Calu3 (cell line): ENCODE results near the gene HOXA7. TPM values are rescaled to one million over a fixed set of nuclear protein-coding genes. Genes with fewer than 3 reads are reported as not detected.

Experiments used
- BruUV-seq: library from RNA; stranded (reverse); fragments of 400-500 nt; replicated peaks from 2 replicates; lab custom pipeline; 2021; lab: Mats Ljungman, UMichigan
- CTCF ChIA-PET: fragments of 300-600 bp; sonication (Branson Sonifier 250); formaldehyde crosslinking; loops from one replicate; lab custom pipeline; 2022; ENCODE audit warnings: antibody characterized with exemption; lab: Charles Lee
- DNase-seq: peaks from one replicate; pipeline ENCODE4 v3.0.0; 2022
- H3K27ac Mint-ChIP-seq: one replicate; pipeline ENCODE4 v1.8.0; 2022; ENCODE audit warnings: mixed read lengths; ENCODE audit not compliant: unreplicated experiment
- H3K27me3 Mint-ChIP-seq: one replicate; pipeline ENCODE4 v1.8.0; 2022; ENCODE audit warnings: mixed read lengths; ENCODE audit not compliant: unreplicated experiment
- H3K36me3 Mint-ChIP-seq: one replicate; pipeline ENCODE4 v1.8.0; 2022; ENCODE audit warnings: mild to moderate bottlenecking, moderate library complexity, mixed read lengths; ENCODE audit not compliant: insufficient read depth, unreplicated experiment
- H3K4me1 Mint-ChIP-seq: one replicate; pipeline ENCODE4 v1.8.0; 2022; ENCODE audit warnings: mild to moderate bottlenecking, low read depth, mixed read lengths; ENCODE audit not compliant: unreplicated experiment
- H3K4me3 Mint-ChIP-seq: one replicate; pipeline ENCODE4 v1.8.0; 2022; ENCODE audit warnings: mild to moderate bottlenecking, low read depth, moderate library complexity, mixed read lengths; ENCODE audit not compliant: unreplicated experiment
- H3K9me3 Mint-ChIP-seq: one replicate; pipeline ENCODE4 v1.8.0; 2022; ENCODE audit warnings: low read depth, mixed read lengths; ENCODE audit not compliant: unreplicated experiment
- intact Hi-C: fragments of 100-400 bp; cut with micrococcal nuclease; formaldehyde crosslinking; loops from one replicate; pipeline ENCODE4 v1.10.0; 2022; ENCODE audit not compliant: unreplicated experiment
- total RNA-seq: library from RNA; stranded (reverse); gene quantifications from 2 replicates; pipeline ENCODE4 v1.2.3, GENCODE V29; 2022
- TF ChIP-seq, protein P1 (sequence below): fragments of 200-600 bp; IDR thresholded peaks from one replicate; pipeline ENCODE4 v1.8.0; 2022; ENCODE audit warnings: antibody characterized with exemption; ENCODE audit not compliant: unreplicated experiment

Gene HOXA7
- total RNA-seq, 1 experiment from 2014 or later, result not detected

DNA sequence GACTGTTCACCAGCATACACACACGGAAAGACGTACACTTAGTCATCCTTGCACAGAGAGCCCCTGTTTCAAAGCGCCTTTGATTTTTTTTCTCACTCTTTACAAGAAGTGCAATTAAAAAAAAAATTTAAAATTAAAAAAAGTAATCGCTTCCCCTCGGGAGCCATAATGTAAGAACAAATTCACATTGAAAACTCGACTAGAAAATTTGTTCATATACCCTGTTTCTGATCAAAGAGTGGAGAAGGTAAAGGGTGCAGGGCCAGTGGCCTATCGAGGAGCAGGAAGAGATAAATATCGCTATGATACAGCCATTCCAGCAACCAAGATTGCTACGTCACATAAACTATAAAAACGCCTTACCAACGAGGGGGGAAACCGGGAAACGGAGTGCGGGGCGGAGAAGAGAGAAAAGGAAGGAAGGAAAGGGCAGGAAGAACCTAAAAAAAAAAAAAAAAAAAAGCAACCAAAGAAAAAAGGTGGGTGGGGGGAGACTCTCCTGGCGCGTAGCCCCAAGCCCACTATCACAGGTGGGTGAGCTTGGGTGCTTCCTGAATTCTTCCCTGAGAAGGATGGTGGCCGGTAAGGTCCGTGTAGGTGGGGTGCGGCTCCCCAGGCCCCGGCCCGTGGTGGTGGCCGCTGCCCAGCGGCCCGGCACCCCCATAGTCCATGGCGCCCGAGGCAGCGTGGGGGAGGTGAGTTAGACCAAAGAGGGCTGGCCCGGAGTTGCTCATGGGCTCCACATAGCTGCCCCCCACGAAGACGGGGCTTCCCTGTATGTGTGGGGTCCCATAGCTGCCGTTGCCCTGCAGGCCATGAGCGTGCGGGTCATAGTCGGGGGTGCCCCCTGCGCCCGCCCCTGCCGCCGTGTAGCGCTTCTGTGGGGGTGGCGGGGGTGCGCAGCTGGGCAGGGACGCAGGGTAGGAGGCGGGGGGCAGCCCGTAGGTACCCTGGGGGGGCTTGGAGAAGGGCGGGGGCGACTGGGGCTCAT lies 48.8 kb downstream of the HOXA7 start:
- Mint-ChIP-seq H3K27ac (no peak overlapping the region), H3K4me1 (peaks cover 39% of the 10 kb centered on the region), H3K9me3 (no peaks in the 10 kb centered on the region), H3K36me3 (peaks cover 10% of the 10 kb centered on the region), H3K4me3 (no peak overlapping the region), H3K27me3 (peaks cover 22% of the 10 kb centered on the region)
- no TSS peak for BruUV-seq
- DNase-seq, result no peak
- intact Hi-C loops, result no loop called here
- TF ChIP-seq, protein P1, sequence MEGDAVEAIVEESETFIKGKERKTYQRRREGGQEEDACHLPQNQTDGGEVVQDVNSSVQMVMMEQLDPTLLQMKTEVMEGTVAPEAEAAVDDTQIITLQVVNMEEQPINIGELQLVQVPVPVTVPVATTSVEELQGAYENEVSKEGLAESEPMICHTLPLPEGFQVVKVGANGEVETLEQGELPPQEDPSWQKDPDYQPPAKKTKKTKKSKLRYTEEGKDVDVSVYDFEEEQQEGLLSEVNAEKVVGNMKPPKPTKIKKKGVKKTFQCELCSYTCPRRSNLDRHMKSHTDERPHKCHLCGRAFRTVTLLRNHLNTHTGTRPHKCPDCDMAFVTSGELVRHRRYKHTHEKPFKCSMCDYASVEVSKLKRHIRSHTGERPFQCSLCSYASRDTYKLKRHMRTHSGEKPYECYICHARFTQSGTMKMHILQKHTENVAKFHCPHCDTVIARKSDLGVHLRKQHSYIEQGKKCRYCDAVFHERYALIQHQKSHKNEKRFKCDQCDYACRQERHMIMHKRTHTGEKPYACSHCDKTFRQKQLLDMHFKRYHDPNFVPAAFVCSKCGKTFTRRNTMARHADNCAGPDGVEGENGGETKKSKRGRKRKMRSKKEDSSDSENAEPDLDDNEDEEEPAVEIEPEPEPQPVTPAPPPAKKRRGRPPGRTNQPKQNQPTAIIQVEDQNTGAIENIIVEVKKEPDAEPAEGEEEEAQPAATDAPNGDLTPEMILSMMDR, result no peak
- CTCF ChIA-PET, result interaction anchor here (0.7 kb wide), 1 partner anchor 233 kb away, joined by 3 read pairs; no protein-coding TSS in a partner anchor

DNA sequence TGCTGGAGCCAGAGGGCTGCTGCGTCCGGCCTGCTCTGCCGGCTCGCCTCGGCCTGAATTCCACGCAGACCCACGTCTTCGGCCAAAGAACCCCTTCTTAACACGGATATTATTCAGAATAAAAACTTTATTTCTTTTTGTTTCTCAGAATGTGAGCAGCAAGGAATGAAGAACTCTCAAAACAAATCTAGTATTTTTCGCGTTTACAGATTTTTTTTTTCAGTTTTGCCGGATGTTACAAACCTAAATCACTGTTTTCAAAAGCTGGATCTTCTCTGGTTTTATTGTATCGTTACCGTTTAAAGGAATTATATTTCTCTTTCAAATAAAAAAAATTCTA lies 49.6 kb downstream of the HOXA7 start:
- H3K4me1 Mint-ChIP-seq, result peaks cover 32% of the 10 kb centered on the region
- H3K4me3 Mint-ChIP-seq, result no peak overlapping the region

DNA sequence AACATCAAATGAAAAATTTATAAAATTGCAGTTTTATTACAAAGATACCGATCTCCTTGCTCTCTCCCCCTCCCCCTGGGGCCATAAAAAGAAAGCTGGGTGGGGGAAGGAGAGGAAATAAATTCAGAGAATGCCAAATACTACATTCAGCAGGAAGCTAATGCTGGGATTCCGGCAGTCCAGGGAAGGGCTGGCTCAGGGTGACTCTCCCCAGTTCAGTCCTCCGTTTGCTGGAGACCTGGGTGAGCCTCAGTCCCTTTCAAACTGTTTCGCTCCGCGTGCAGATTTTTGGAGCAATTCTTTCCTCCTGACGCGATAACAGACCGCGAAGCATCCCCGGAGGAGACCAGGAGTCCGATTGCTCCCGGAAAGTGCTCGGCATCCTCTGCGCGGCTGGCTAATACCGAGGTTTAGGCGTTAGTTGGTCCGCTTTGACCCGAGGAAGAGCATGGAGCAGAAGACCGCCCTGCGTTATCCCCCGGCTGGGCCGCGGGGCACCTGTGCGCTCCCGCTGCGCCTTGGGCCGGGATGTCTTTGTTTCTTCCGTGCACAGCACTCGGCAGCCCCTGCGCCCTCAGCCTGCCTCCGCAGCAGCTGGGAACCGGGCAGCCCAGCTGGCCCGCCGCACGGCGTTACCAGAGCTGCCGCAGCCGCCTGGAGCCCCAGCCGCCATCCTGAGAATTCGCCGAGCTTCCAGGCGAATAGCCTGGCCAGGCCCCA lies 50.1 kb downstream of the HOXA7 start:
- peaks cover 26% of the 10 kb centered on the region for H3K4me1 Mint-ChIP-seq
- DNase-seq, result no peak
- H3K27me3 Mint-ChIP-seq, result peaks cover 28% of the 10 kb centered on the region
- TF ChIP-seq, protein P1, result no peak
- H3K9me3 Mint-ChIP-seq, result no peaks in the 10 kb centered on the region
- H3K4me3 Mint-ChIP-seq, result no peak overlapping the region
- CTCF ChIA-PET, result no interaction called here
- H3K27ac Mint-ChIP-seq, result no peak overlapping the region
- BruUV-seq, result no TSS peak
- H3K36me3 Mint-ChIP-seq, result peaks cover 5% of the 10 kb centered on the region
- intact Hi-C loops, result no loop called here

More for the DNA sequence above, 49.6 kb downstream of the HOXA7 start:
- no TSS peak for BruUV-seq
- Mint-ChIP-seq H3K27ac (no peak overlapping the region), H3K9me3 (no peaks in the 10 kb centered on the region), H3K36me3 (peaks cover 6% of the 10 kb centered on the region), H3K27me3 (peaks cover 28% of the 10 kb centered on the region)
- CTCF ChIA-PET, result interaction anchor here (0.7 kb wide), 1 partner anchor 232 kb away, joined by 3 read pairs; no protein-coding TSS in a partner anchor
- no peak for DNase-seq
- TF ChIP-seq, protein P1, result no peak
- intact Hi-C loops, result no loop called here

DNA sequence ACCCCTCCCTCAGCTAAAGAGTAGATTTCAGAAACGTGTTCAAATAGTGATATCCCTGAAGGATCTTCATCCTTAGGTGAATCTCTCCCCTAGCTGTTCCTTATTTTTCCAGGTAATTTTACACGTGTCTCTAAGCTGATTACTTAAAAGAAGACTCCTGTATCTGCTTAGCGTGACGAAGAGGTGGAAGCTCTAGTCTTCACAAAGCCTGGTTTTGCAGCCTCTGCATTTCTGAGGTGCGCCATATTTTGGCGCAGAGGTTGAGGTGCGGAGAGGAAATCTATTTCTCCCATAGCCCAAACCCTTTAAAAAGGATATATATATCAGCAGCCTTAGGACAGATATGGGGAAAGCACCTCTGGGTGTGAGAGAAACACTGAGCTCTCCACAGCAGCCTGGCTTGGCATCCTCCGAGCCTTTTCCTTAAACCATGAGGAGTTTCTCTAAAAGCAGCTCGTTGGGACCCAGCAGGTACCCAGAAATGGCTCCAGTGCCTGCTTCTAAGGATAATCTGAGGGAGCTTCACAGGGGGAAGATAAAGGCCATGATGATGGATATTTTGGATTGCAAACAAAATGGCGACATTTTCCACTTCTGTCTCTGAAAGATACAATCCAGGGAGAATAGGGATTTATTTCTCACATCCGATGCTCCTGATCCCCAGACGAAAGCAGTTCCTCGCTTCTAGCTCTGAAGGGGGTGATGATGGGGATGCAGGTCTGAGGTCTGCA lies 51.0 kb downstream of the HOXA7 start:
- TF ChIP-seq, protein P1, result no peak
- no peaks in the 10 kb centered on the region for H3K9me3 Mint-ChIP-seq
- no peak overlapping the region for H3K4me3 Mint-ChIP-seq
- intact Hi-C loops, result no loop called here
- peaks cover 5% of the 10 kb centered on the region for H3K36me3 Mint-ChIP-seq
- BruUV-seq, result no TSS peak
- H3K27me3 Mint-ChIP-seq, result peaks cover 28% of the 10 kb centered on the region
- CTCF ChIA-PET, result no interaction called here
- peaks cover 21% of the 10 kb centered on the region for H3K4me1 Mint-ChIP-seq
- no peak for DNase-seq
- H3K27ac Mint-ChIP-seq, result no peak overlapping the region
